Stimulated activated CD4-positive, alpha-beta T cell treated with anti-CD3 and anti-CD28 coated beads, TNF-alpha, amount 100 ng/mL, for 48 hours (primary cell): ENCODE measurements around the gene PARM1.
"Not testable (repeated sequence)": the region's sequence is repeated elsewhere in the genome, so short reads cannot be mapped to it uniquely, and the experiment has no call there.

ENCODE experiments used
- DNase-seq, 3 donors: peaks; one replicate each; pipeline ENCODE4 v3.0.0-alpha.2; 2020; ENCODE audit warnings: low read depth in 3 of 3

Gene PARM1

GRCh38 chr4:74983253-74983635, 50.3 kb downstream of the PARM1 start:
- no peak for DNase-seq

GRCh38 chr4:74990276-74990875, 57.5 kb downstream of the PARM1 start:
- no peak for DNase-seq

GRCh38 chr4:74994436-74994835, 61.5 kb downstream of the PARM1 start:
- DNase-seq = not testable (repeated sequence)

GRCh38 chr4:74996996-74997395, 64.1 kb downstream of the PARM1 start:
- no peak for DNase-seq

GRCh38 chr4:74997948-74998729, 65.2 kb downstream of the PARM1 start:
- no peak for DNase-seq

- DNase-seq = no peak
These were observed 66.9 kb downstream of the PARM1 start for GRCh38 chr4:74999714-75000309.

GRCh38 chr4:75001871-75002270, 69.0 kb downstream of the PARM1 start:
- DNase-seq = no peak

GRCh38 chr4:75002381-75002780, 69.5 kb downstream of the PARM1 start:
- no peak for DNase-seq

GRCh38 chr4:75003979-75004378, 71.1 kb downstream of the PARM1 start:
- no peak for DNase-seq

- no peak for DNase-seq
These were observed 72.1 kb downstream of the PARM1 start for GRCh38 chr4:75004755-75005668.

GRCh38 chr4:75005727-75006126, 72.8 kb downstream of the PARM1 start:
- DNase-seq = no peak

- DNase-seq = no peak
These were observed 75.0 kb downstream of the PARM1 start for GRCh38 chr4:75007891-75008290.

GRCh38 chr4:75009138-75009537, 76.2 kb downstream of the PARM1 start:
- DNase-seq = no peak

GRCh38 chr4:75011131-75011795, 78.3 kb downstream of the PARM1 start:
- no peak for DNase-seq

- no peak for DNase-seq
These were observed 82.7 kb downstream of the PARM1 start for GRCh38 chr4:75015627-75016026.

- no peak for DNase-seq
These were observed 83.6 kb downstream of the PARM1 start for GRCh38 chr4:75016472-75016871.

GRCh38 chr4:75018811-75019479, 86.0 kb downstream of the PARM1 start:
- DNase-seq = no peak

GRCh38 chr4:75025431-75025830, 92.5 kb downstream of the PARM1 start:
- no peak for DNase-seq

GRCh38 chr4:75028196-75028854, 95.4 kb downstream of the PARM1 start:
- no peak for DNase-seq

GRCh38 chr4:75030028-75030427, 97.1 kb downstream of the PARM1 start:
- DNase-seq = no peak
